ENCODE measurements around the gene RANBP17. TPM values are rescaled to one million over a fixed set of nuclear protein-coding genes. Genes with fewer than 3 reads are reported as not detected.

RANBP17 gene
- polyA plus RNA-seq, 1 of the 3 experiments (the other 2 are of a cell fraction) = 6.0 TPM

DNA sequence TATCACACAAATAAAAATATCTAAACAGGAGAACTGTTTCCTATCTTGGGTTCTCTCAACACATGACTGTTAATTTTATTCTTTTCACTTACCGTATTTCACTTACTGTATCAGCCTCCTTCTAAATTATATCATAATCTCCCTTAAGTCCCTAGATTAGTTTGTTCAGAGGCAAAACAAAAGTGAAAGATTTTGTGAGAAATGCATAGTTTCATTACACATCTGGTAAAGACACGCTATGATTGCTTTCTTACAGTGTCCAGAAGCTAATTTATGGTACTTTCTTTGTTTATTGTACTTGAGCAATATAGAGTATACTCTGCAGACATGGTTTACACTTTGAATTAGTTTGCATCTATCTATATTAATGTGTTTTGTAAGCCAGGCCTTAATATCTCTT is 287.5 kb downstream of the RANBP17 start:
- POLR2A ChIA-PET = no interaction called here
- CTCF ChIA-PET = no interaction called here
- no peaks in the 10 kb centered on the region for H3K36me3 ChIP-seq (replicated peaks in 1 of 2; ENCODE audit: control insufficient read depth in 1 of 2, insufficient read depth in 2 of 2, low read length in 1 of 2)
- H3F3A ChIP-seq (replicated peaks; ENCODE audit: insufficient read depth) = peaks cover 6% of the 10 kb centered on the region
- H3K4me3 ChIP-seq (ENCODE audit: low read depth in 2 of 2, low read length in 1 of 2) = no peak overlapping the region
- no peak for DNase-seq
- no peaks in the 10 kb centered on the region for H3K27me3 ChIP-seq (ENCODE audit: insufficient read depth)
- H4K20me1 ChIP-seq (ENCODE audit: insufficient read depth) = no peaks in the 10 kb centered on the region
- TF ChIP-seq NRF1 (IDR thresholded peaks at IDR 0.05; ENCODE audit: low read depth, low read length) (no peak), FOSL2 (IDR thresholded peaks at IDR 0.05; ENCODE audit: borderline replicate concordance, low read depth) (no peak), EP300 (IDR thresholded peaks at IDR 0.05; ENCODE audit: borderline replicate concordance in 1 of 2, low read depth in 1 of 2, low read length in 1 of 2) (no peak), SIN3A (IDR thresholded peaks at IDR 0.05; ENCODE audit: borderline replicate concordance, low read depth, low read length) (no peak), YY1 (IDR thresholded peaks at IDR 0.05; ENCODE audit: low read depth) (no peak), RAD21 (IDR thresholded peaks at IDR 0.05; ENCODE audit: low read length) (no peak), CHD2 (IDR thresholded peaks at IDR 0.05; ENCODE audit: low read length, partially characterized antibody) (no peak)
- TF ChIP-seq, protein P1, sequence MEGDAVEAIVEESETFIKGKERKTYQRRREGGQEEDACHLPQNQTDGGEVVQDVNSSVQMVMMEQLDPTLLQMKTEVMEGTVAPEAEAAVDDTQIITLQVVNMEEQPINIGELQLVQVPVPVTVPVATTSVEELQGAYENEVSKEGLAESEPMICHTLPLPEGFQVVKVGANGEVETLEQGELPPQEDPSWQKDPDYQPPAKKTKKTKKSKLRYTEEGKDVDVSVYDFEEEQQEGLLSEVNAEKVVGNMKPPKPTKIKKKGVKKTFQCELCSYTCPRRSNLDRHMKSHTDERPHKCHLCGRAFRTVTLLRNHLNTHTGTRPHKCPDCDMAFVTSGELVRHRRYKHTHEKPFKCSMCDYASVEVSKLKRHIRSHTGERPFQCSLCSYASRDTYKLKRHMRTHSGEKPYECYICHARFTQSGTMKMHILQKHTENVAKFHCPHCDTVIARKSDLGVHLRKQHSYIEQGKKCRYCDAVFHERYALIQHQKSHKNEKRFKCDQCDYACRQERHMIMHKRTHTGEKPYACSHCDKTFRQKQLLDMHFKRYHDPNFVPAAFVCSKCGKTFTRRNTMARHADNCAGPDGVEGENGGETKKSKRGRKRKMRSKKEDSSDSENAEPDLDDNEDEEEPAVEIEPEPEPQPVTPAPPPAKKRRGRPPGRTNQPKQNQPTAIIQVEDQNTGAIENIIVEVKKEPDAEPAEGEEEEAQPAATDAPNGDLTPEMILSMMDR (IDR thresholded peaks at IDR 0.05) = no peak
- no peaks in the 10 kb centered on the region for H3K9me3 ChIP-seq
- H3K4me2 ChIP-seq = no peak overlapping the region
- no peak overlapping the region for H3K9ac ChIP-seq
- no peak overlapping the region for H2AFZ ChIP-seq (ENCODE audit: low read depth)
- no peaks in the 10 kb centered on the region for H3K9me2 ChIP-seq
- no peak overlapping the region for H3K27ac ChIP-seq (ENCODE audit: low read depth in 2 of 2, low read length in 1 of 2)
- no peaks in the 10 kb centered on the region for H3K79me2 ChIP-seq (ENCODE audit: insufficient read depth)
- no peaks in the 10 kb centered on the region; a peak in 1 of 4 replicates for H3K4me1 ChIP-seq (ENCODE audit: control insufficient read depth in 1 of 2, insufficient read depth in 2 of 2, low read depth in 1 of 2, low read length in 1 of 2)
- WGBS (ENCODE audit: low lambda C conversion rate) = 97% methylated on average over 2 of the region's 2 CpGs

DNA sequence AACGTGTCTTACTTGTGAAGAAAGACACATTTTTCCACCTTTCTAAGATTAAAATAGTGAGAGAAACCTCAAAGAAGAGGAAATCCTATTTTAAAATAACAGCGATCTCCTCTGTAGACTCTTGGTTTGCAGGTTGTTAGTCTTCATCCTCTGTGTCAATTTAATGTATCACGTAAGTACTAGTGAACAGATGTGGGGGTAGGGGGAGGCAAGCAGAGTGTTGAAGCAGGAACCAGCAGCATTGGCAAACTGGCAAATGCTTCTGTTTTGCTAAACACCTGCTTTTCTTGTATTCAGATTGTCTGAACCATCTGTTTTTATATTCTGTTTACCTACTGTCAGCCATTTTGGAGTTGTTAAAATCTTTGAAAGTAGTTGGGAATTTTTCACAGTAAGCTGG is 288.0 kb downstream of the RANBP17 start:
- H3F3A ChIP-seq (replicated peaks; ENCODE audit: insufficient read depth) = peaks cover 5% of the 10 kb centered on the region
- no peak overlapping the region for H3K9ac ChIP-seq
- POLR2A ChIA-PET = no interaction called here
- no peaks in the 10 kb centered on the region; a peak in 1 of 4 replicates for H3K4me1 ChIP-seq (ENCODE audit: control insufficient read depth in 1 of 2, insufficient read depth in 2 of 2, low read depth in 1 of 2, low read length in 1 of 2)
- no peaks in the 10 kb centered on the region for H3K9me3 ChIP-seq
- H3K79me2 ChIP-seq (ENCODE audit: insufficient read depth) = no peaks in the 10 kb centered on the region
- no peak overlapping the region for H2AFZ ChIP-seq (ENCODE audit: low read depth)
- CTCF ChIA-PET = no interaction called here
- H4K20me1 ChIP-seq (ENCODE audit: insufficient read depth) = no peaks in the 10 kb centered on the region
- no peak overlapping the region for H3K4me3 ChIP-seq (ENCODE audit: low read depth in 2 of 2, low read length in 1 of 2)
- WGBS (ENCODE audit: low lambda C conversion rate) = 84% methylated on average over 3 of the region's 3 CpGs
- no peak overlapping the region for H3K4me2 ChIP-seq
- no peaks in the 10 kb centered on the region for H3K36me3 ChIP-seq (replicated peaks in 1 of 2; ENCODE audit: control insufficient read depth in 1 of 2, insufficient read depth in 2 of 2, low read length in 1 of 2)
- no peak overlapping the region; a peak in 1 of 4 replicates for H3K27ac ChIP-seq (ENCODE audit: low read depth in 2 of 2, low read length in 1 of 2)
- no peaks in the 10 kb centered on the region for H3K9me2 ChIP-seq
- no peaks in the 10 kb centered on the region for H3K27me3 ChIP-seq (ENCODE audit: insufficient read depth)
- DNase-seq = no peak
- TF ChIP-seq GABPA (IDR thresholded peaks at IDR 0.05; ENCODE audit: low read depth) = no peak
- no peak for TF ChIP-seq RAD21 (IDR thresholded peaks at IDR 0.05; ENCODE audit: low read length)
- no peak for TF ChIP-seq REST (IDR thresholded peaks at IDR 0.05; ENCODE audit: low read depth, low read length)
- no peak for TF ChIP-seq POLR2AphosphoS5 (IDR thresholded peaks at IDR 0.05; ENCODE audit: low read depth, low read length)
- TF ChIP-seq GATA2 (CRISPR knock-in tag; IDR thresholded peaks at IDR 0.05) = no peak
- no peak for TF ChIP-seq USF1 (IDR thresholded peaks at IDR 0.05; ENCODE audit: borderline replicate concordance, low read depth)
- TF ChIP-seq, protein P2, sequence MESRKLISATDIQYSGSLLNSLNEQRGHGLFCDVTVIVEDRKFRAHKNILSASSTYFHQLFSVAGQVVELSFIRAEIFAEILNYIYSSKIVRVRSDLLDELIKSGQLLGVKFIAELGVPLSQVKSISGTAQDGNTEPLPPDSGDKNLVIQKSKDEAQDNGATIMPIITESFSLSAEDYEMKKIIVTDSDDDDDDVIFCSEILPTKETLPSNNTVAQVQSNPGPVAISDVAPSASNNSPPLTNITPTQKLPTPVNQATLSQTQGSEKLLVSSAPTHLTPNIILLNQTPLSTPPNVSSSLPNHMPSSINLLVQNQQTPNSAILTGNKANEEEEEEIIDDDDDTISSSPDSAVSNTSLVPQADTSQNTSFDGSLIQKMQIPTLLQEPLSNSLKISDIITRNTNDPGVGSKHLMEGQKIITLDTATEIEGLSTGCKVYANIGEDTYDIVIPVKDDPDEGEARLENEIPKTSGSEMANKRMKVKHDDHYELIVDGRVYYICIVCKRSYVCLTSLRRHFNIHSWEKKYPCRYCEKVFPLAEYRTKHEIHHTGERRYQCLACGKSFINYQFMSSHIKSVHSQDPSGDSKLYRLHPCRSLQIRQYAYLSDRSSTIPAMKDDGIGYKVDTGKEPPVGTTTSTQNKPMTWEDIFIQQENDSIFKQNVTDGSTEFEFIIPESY (IDR thresholded peaks at IDR 0.05; ENCODE audit: borderline replicate concordance, low read depth) = no peak
- TF ChIP-seq, protein P3, sequence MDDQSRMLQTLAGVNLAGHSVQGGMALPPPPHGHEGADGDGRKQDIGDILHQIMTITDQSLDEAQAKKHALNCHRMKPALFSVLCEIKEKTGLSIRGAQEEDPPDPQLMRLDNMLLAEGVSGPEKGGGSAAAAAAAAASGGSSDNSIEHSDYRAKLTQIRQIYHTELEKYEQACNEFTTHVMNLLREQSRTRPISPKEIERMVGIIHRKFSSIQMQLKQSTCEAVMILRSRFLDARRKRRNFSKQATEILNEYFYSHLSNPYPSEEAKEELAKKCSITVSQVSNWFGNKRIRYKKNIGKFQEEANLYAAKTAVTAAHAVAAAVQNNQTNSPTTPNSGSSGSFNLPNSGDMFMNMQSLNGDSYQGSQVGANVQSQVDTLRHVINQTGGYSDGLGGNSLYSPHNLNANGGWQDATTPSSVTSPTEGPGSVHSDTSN (IDR thresholded peaks at IDR 0.05) = no peak
- no peak for TF ChIP-seq NFIC (IDR thresholded peaks at IDR 0.05; ENCODE audit: borderline replicate concordance)
- no peak for TF ChIP-seq RCOR1 (IDR thresholded peaks at IDR 0.05; ENCODE audit: low read length)
- TF ChIP-seq MEF2A (IDR thresholded peaks at IDR 0.05; ENCODE audit: borderline replicate concordance, low read depth) = no peak
- TF ChIP-seq FOXM1 (IDR thresholded peaks at IDR 0.05; ENCODE audit: low read depth) = no peak
- TF ChIP-seq TCF12 (IDR thresholded peaks at IDR 0.05) = no peak
- TF ChIP-seq CHD2 (IDR thresholded peaks at IDR 0.05; ENCODE audit: low read length, partially characterized antibody) = no peak
- TF ChIP-seq SMC3 (IDR thresholded peaks at IDR 0.05; ENCODE audit: low read depth, low read length) = no peak

Data from SK-N-SH (cell line).